ENCODE results near the gene HDAC4.

DNA sequence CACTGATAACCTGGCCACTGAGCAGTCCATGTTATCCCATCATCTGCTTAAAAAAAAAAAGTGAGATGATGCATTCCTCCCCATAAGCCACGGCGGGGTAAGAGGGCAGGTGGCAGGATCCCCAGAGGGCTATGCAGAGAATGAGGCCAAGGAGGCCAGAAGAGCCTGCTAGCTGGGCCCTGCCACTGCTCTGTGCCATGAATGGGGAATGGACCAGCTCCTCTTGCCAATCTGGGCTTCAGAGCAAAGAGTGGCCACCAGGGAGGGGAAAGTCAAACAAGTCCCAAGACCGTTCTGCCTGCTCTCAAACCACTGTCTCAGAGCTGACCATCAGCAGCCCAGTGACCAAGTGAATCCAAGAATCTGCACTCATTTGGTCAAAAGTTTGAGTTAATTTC is 350.6 kb downstream of the HDAC4 start:
- TF ChIP-seq, protein P1, sequence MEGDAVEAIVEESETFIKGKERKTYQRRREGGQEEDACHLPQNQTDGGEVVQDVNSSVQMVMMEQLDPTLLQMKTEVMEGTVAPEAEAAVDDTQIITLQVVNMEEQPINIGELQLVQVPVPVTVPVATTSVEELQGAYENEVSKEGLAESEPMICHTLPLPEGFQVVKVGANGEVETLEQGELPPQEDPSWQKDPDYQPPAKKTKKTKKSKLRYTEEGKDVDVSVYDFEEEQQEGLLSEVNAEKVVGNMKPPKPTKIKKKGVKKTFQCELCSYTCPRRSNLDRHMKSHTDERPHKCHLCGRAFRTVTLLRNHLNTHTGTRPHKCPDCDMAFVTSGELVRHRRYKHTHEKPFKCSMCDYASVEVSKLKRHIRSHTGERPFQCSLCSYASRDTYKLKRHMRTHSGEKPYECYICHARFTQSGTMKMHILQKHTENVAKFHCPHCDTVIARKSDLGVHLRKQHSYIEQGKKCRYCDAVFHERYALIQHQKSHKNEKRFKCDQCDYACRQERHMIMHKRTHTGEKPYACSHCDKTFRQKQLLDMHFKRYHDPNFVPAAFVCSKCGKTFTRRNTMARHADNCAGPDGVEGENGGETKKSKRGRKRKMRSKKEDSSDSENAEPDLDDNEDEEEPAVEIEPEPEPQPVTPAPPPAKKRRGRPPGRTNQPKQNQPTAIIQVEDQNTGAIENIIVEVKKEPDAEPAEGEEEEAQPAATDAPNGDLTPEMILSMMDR (IDR thresholded peaks at IDR 0.05), result no peak
- TF ChIP-seq ZFX (IDR thresholded peaks at IDR 0.05; ENCODE audit: borderline replicate concordance), result no peak

All from 22Rv1 (cell line).